H1 (cell line): Measurements from ENCODE around the gene SEMA5B. TPM values are rescaled to one million over a fixed set of nuclear protein-coding genes. Genes with fewer than 3 reads are reported as not detected.

Experiments
- NRF1 ChIP-seq: IDR thresholded peaks from 2 replicates; pipeline ENCODE4 v1.6.1; 2011; ENCODE audit warnings: mild to moderate bottlenecking, low read depth, low read length, improper control_type of control experiment
- polyA plus RNA-seq, 7 experiments: library from polyadenylated mRNA; depleted of rRNA in 3 of 7; stranded (reverse) in 5 of 7; unstranded in 2 of 7; fragments of >200 nt in 5 of 7; fragments of 200-250 nt in 2 of 7; gene quantifications; 1 replicate in 5 of 7; 2 replicates in 1 of 7; 4 replicates in 1 of 7; pipeline versions ENCODE4 v1.2.1 to v1.2.3, GENCODE V29; 2011 to 2013; ENCODE audit warnings: missing spikeins in 2 of 7, mixed read lengths in 2 of 7
- total RNA-seq: library from RNA; stranded (reverse); fragmentation: NEBNext Ultra II Directional; extraction: Animal tissue kit (Norgen Biotek cat#: 25700); gene quantifications from 2 replicates; pipeline ENCODE4 v1.2.1, GENCODE V29; 2021
- TF ChIP-seq, protein P1 (sequence below): fragments of 300-600 bp; sonication (generic); IDR thresholded peaks from 2 replicates; pipeline ENCODE4 v1.7.1; 2012; ENCODE audit warnings: low read length, moderate library complexity, mild to moderate bottlenecking, inconsistent platforms; ENCODE audit not compliant: insufficient replicate concordance
- TF ChIP-seq, protein P2 (sequence below), 3 experiments: IDR thresholded peaks; 1 replicate in 2 of 3; 2 replicates in 1 of 3; pipeline versions ENCODE4 v1.5.1 to v1.6.1; 2011; ENCODE audit warnings: low read length in 3 of 3, mild to moderate bottlenecking in 3 of 3, inconsistent platforms in 2 of 3, low read depth in 1 of 3, moderate library complexity in 1 of 3; ENCODE audit not compliant: insufficient read depth in 1 of 3; ENCODE audit errors: control extremely low read depth in 1 of 3

SEMA5B gene
- total and polyA plus RNA-seq, 2 of the 8 experiments (the other 6 are each of a cell fraction or from before 2014, with no cell fraction given): 13.1 to 22.4 TPM

DNA sequence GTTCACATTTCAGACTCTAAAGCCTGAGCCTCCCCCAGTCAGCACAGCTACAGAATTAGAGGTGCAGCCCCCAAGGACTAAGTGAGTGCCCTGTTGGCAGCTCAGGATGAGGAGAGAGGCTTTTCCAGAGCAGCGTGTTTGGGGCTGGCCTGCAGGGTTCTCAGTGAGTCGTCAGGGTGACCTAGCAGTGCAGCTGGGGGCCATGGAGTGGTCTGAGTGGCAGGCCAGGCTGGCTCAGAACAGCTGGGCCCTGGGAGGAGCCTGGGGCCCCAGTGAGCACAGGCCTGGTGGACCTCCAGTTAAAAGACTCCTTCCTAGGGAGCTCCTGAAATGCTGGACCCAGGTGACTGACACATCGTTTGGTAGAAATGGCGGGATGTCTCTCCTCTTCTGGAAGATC is 124.4 kb downstream of the SEMA5B start (continued):
- TF ChIP-seq, protein P1, sequence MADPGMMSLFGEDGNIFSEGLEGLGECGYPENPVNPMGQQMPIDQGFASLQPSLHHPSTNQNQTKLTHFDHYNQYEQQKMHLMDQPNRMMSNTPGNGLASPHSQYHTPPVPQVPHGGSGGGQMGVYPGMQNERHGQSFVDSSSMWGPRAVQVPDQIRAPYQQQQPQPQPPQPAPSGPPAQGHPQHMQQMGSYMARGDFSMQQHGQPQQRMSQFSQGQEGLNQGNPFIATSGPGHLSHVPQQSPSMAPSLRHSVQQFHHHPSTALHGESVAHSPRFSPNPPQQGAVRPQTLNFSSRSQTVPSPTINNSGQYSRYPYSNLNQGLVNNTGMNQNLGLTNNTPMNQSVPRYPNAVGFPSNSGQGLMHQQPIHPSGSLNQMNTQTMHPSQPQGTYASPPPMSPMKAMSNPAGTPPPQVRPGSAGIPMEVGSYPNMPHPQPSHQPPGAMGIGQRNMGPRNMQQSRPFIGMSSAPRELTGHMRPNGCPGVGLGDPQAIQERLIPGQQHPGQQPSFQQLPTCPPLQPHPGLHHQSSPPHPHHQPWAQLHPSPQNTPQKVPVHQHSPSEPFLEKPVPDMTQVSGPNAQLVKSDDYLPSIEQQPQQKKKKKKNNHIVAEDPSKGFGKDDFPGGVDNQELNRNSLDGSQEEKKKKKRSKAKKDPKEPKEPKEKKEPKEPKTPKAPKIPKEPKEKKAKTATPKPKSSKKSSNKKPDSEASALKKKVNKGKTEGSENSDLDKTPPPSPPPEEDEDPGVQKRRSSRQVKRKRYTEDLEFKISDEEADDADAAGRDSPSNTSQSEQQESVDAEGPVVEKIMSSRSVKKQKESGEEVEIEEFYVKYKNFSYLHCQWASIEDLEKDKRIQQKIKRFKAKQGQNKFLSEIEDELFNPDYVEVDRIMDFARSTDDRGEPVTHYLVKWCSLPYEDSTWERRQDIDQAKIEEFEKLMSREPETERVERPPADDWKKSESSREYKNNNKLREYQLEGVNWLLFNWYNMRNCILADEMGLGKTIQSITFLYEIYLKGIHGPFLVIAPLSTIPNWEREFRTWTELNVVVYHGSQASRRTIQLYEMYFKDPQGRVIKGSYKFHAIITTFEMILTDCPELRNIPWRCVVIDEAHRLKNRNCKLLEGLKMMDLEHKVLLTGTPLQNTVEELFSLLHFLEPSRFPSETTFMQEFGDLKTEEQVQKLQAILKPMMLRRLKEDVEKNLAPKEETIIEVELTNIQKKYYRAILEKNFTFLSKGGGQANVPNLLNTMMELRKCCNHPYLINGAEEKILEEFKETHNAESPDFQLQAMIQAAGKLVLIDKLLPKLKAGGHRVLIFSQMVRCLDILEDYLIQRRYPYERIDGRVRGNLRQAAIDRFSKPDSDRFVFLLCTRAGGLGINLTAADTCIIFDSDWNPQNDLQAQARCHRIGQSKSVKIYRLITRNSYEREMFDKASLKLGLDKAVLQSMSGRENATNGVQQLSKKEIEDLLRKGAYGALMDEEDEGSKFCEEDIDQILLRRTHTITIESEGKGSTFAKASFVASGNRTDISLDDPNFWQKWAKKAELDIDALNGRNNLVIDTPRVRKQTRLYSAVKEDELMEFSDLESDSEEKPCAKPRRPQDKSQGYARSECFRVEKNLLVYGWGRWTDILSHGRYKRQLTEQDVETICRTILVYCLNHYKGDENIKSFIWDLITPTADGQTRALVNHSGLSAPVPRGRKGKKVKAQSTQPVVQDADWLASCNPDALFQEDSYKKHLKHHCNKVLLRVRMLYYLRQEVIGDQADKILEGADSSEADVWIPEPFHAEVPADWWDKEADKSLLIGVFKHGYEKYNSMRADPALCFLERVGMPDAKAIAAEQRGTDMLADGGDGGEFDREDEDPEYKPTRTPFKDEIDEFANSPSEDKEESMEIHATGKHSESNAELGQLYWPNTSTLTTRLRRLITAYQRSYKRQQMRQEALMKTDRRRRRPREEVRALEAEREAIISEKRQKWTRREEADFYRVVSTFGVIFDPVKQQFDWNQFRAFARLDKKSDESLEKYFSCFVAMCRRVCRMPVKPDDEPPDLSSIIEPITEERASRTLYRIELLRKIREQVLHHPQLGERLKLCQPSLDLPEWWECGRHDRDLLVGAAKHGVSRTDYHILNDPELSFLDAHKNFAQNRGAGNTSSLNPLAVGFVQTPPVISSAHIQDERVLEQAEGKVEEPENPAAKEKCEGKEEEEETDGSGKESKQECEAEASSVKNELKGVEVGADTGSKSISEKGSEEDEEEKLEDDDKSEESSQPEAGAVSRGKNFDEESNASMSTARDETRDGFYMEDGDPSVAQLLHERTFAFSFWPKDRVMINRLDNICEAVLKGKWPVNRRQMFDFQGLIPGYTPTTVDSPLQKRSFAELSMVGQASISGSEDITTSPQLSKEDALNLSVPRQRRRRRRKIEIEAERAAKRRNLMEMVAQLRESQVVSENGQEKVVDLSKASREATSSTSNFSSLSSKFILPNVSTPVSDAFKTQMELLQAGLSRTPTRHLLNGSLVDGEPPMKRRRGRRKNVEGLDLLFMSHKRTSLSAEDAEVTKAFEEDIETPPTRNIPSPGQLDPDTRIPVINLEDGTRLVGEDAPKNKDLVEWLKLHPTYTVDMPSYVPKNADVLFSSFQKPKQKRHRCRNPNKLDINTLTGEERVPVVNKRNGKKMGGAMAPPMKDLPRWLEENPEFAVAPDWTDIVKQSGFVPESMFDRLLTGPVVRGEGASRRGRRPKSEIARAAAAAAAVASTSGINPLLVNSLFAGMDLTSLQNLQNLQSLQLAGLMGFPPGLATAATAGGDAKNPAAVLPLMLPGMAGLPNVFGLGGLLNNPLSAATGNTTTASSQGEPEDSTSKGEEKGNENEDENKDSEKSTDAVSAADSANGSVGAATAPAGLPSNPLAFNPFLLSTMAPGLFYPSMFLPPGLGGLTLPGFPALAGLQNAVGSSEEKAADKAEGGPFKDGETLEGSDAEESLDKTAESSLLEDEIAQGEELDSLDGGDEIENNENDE: no peak
- no peak for TF ChIP-seq NRF1
- TF ChIP-seq, protein P2, sequence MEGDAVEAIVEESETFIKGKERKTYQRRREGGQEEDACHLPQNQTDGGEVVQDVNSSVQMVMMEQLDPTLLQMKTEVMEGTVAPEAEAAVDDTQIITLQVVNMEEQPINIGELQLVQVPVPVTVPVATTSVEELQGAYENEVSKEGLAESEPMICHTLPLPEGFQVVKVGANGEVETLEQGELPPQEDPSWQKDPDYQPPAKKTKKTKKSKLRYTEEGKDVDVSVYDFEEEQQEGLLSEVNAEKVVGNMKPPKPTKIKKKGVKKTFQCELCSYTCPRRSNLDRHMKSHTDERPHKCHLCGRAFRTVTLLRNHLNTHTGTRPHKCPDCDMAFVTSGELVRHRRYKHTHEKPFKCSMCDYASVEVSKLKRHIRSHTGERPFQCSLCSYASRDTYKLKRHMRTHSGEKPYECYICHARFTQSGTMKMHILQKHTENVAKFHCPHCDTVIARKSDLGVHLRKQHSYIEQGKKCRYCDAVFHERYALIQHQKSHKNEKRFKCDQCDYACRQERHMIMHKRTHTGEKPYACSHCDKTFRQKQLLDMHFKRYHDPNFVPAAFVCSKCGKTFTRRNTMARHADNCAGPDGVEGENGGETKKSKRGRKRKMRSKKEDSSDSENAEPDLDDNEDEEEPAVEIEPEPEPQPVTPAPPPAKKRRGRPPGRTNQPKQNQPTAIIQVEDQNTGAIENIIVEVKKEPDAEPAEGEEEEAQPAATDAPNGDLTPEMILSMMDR (IDR thresholded peaks at IDR 0.05; ENCODE audit: control extremely low read depth in 1 of 3, insufficient read depth in 1 of 3, low read depth in 1 of 3, low read length in 3 of 3): peak in 2 of 3 experiments; percentile 2 to 10; a peak in 2 of 4 replicates
